Vagina (tissue), 2 donors: ENCODE measurements around the gene KCNE1. TPM values are rescaled to one million over a fixed set of nuclear protein-coding genes. Genes with fewer than 3 reads are reported as not detected.

Experiments
- DNase-seq, 2 donors: peaks; one replicate each; pipeline ENCODE4 v3.0.0-alpha.2; 2017; ENCODE audit errors: extremely low spot score in 2 of 2
- H3K27ac ChIP-seq: fragments of 200-600 bp; sonication (generic); one replicate; pipeline ENCODE4 v1.5.1; 2019
- H3K27me3 ChIP-seq: fragments of 200-600 bp; sonication (generic); one replicate; pipeline ENCODE4 v1.5.1; 2019
- H3K36me3 ChIP-seq, 2 donors: fragments of 200-600 bp; sonication (generic); one replicate each; pipeline ENCODE4 v1.5.1; 2017 to 2019
- H3K4me1 ChIP-seq: fragments of 200-600 bp; sonication (generic); one replicate; pipeline ENCODE4 v1.5.1; 2019
- H3K4me3 ChIP-seq, 2 donors: fragments of 200-600 bp; sonication (generic); 1 replicate in 1 of 2; 2 replicates in 1 of 2; pipeline ENCODE4 v1.5.1; 2016 to 2019
- H3K9me3 ChIP-seq: fragments of 200-600 bp; sonication (generic); one replicate; pipeline ENCODE4 v1.5.1; 2019
- POLR2A ChIP-seq, 2 donors: fragments of 450-650 bp; IDR thresholded peaks; one replicate each; pipeline ENCODE4 v1.6.1; 2017; ENCODE audit warnings: antibody characterized with exemption in 2 of 2, mild to moderate bottlenecking in 2 of 2, moderate library complexity in 2 of 2
- POLR2AphosphoS5 ChIP-seq, 2 donors: sonication (generic); formaldehyde crosslinking; IDR thresholded peaks; one replicate each; pipeline ENCODE4 v1.9.0; 2017; ENCODE audit warnings: antibody characterized with exemption in 2 of 2, mild to moderate bottlenecking in 2 of 2, low read depth in 1 of 2; ENCODE audit not compliant: insufficient read depth in 1 of 2
- intact Hi-C: fragments of 100-400 bp; cut with DNase I; formaldehyde crosslinking; loops from one replicate; pipeline ENCODE4 v1.15.1; 2023
- total RNA-seq: library from RNA; depleted of rRNA; stranded (reverse); fragments of >200 nt; gene quantifications from one replicate; pipeline ENCODE4 v1.2.3, GENCODE V29; 2016
- TF ChIP-seq, protein P1 (sequence below), 3 experiments: fragments of 450-650 bp in 2 of 3; fragments of 200-600 bp in 1 of 3; sonication (generic) in 1 of 3; IDR thresholded peaks; one replicate each; pipeline ENCODE4 v1.5.1; 2017 to 2019; ENCODE audit warnings: antibody characterized with exemption in 3 of 3, mild to moderate bottlenecking in 2 of 3, moderate library complexity in 2 of 3

The KCNE1 gene
- total RNA-seq, 1 donor from 2014 or later = 2.2 TPM

DNA sequence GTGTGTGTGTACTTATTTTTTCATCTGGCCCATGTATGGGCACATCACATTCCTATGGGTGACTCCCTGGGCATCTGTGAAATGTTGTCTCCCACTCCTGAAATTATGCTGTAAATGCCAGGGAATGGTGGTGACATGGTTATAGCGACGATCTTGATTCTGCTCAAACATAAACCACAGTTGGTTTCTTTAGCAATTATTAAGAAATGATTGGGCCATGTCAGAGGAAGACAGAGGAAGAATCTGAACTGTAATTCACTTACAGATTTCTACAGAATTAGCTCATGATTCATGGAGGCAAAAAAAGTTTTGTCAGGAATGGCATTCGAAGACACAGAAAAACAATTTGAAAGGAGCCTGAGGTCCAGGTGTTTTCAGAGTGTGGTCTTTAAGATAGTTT is 25.8 kb upstream of the KCNE1 start:
- Histone ChIP-seq H3K9me3 (no peaks in the 10 kb centered on the region), H3K27me3 (no peaks in the 10 kb centered on the region), H3K4me1 (no peaks in the 10 kb centered on the region), H3K36me3 (no peaks in the 10 kb centered on the region), H3K4me3 (no peak overlapping the region), H3K27ac (no peak overlapping the region)
- intact Hi-C loops = no loop called here
- DNase-seq = no peak
- TF ChIP-seq POLR2AphosphoS5 (IDR thresholded peaks at IDR 0.05; ENCODE audit: insufficient read depth in 1 of 2, low read depth in 1 of 2) (no peak), POLR2A (IDR thresholded peaks at IDR 0.05) (no peak)
- TF ChIP-seq, protein P1, sequence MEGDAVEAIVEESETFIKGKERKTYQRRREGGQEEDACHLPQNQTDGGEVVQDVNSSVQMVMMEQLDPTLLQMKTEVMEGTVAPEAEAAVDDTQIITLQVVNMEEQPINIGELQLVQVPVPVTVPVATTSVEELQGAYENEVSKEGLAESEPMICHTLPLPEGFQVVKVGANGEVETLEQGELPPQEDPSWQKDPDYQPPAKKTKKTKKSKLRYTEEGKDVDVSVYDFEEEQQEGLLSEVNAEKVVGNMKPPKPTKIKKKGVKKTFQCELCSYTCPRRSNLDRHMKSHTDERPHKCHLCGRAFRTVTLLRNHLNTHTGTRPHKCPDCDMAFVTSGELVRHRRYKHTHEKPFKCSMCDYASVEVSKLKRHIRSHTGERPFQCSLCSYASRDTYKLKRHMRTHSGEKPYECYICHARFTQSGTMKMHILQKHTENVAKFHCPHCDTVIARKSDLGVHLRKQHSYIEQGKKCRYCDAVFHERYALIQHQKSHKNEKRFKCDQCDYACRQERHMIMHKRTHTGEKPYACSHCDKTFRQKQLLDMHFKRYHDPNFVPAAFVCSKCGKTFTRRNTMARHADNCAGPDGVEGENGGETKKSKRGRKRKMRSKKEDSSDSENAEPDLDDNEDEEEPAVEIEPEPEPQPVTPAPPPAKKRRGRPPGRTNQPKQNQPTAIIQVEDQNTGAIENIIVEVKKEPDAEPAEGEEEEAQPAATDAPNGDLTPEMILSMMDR (IDR thresholded peaks at IDR 0.05) = no peak

DNA sequence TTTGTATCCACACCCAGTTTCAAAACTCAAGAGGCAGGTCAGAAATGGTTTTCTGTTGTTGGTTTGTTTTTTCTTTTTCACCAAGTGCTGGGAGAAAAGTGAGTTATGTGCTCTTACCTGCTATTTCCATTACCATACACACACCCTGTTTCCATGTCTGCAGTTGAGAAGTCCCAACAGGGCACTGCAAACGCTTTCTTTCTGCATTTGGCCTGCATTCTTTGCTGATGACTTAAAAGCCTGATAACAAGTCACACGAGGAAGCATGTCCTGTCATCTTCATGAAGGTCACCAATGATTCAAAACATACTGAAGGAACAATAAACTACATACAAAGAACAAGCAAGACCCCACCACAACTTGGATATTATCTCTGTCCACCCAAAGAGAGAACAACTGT is 24.8 kb upstream of the KCNE1 start:
- no peak overlapping the region for H3K4me3 ChIP-seq
- no peak overlapping the region for H3K27ac ChIP-seq
- no peak for DNase-seq
- no peaks in the 10 kb centered on the region for H3K9me3 ChIP-seq
- intact Hi-C loops = no loop called here
- no peaks in the 10 kb centered on the region for H3K36me3 ChIP-seq
- H3K27me3 ChIP-seq = no peaks in the 10 kb centered on the region
- no peaks in the 10 kb centered on the region for H3K4me1 ChIP-seq
- TF ChIP-seq POLR2AphosphoS5 (IDR thresholded peaks at IDR 0.05; ENCODE audit: insufficient read depth in 1 of 2, low read depth in 1 of 2) (no peak), POLR2A (IDR thresholded peaks at IDR 0.05) (no peak)
- TF ChIP-seq, protein P1 (IDR thresholded peaks at IDR 0.05) = no peak

DNA sequence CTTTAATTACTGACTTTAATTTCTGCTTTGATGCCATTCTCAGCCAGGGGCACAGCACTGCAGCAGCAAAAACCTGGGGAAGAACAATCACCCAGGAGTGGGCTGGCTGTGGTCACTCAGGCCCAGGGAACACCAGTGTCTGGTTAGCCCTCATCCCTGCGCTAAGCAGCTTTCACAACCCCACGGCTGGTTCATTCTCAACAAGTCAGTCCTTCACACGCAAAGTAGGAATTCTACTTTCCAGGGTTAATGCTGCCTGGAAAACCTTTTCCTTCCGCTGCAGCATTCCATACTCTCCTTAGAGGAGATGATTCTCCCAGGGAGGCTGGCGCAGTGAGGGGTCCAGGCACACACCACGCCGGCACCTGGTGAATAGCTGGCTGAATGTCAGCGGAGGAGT is 24.3 kb upstream of the KCNE1 start:
- Histone ChIP-seq H3K36me3 (no peaks in the 10 kb centered on the region), H3K4me3 (no peak overlapping the region), H3K4me1 (no peaks in the 10 kb centered on the region), H3K27me3 (no peaks in the 10 kb centered on the region), H3K27ac (no peak overlapping the region), H3K9me3 (no peaks in the 10 kb centered on the region)
- no peak for DNase-seq
- intact Hi-C loops = no loop called here
- TF ChIP-seq POLR2AphosphoS5 (IDR thresholded peaks at IDR 0.05; ENCODE audit: insufficient read depth in 1 of 2, low read depth in 1 of 2) = no peak
- TF ChIP-seq POLR2A (IDR thresholded peaks at IDR 0.05) = no peak

DNA sequence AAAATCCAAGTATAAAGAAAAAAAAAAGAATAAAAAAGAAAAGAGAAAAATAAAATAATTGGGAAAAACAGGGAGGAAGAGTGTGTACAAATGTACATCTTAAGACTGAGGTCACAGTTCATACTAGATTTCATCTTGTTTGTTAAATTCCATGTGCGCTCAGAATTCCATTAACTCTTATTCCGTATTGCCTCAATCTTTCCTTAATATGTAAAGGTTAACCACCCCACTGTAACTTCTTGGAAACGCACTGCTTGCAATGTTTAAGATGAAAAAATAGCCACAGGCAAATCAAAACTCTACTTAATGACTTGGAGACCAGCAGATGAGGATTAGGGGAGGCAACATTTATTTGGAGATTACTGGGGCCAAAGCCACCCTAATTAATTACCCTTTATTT is 23.9 kb upstream of the KCNE1 start:
- intact Hi-C loops = no loop called here
- Histone ChIP-seq H3K9me3 (no peaks in the 10 kb centered on the region), H3K4me3 (no peak overlapping the region)

DNA sequence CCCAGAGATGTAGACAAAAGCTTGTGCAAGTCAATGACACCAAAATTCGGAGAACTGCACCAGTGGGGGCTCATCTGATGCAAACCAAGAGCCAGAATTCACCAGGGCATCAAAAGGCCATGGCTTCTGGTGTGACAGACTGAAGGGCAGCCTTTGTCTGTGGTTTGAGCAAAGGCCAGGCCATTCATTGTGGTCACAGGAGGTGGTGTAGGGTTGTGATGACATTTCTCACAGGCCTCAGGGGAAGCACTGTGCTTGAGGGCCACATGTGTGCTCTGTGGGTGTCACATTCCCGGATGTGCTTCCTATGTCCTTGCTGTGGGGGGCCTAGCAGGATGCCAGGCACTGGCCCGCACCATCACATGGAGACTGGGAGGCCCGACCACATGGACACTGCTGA is 22.5 kb upstream of the KCNE1 start:
- no peak overlapping the region for H3K4me3 ChIP-seq
- intact Hi-C loops = no loop called here
- TF ChIP-seq, protein P1 (IDR thresholded peaks at IDR 0.05) = no peak
- TF ChIP-seq POLR2A (IDR thresholded peaks at IDR 0.05) = no peak
- no peak for TF ChIP-seq POLR2AphosphoS5 (IDR thresholded peaks at IDR 0.05; ENCODE audit: insufficient read depth in 1 of 2, low read depth in 1 of 2)
- no peaks in the 10 kb centered on the region for H3K9me3 ChIP-seq
- no peak for DNase-seq
- H3K36me3 ChIP-seq = no peaks in the 10 kb centered on the region
- H3K27me3 ChIP-seq = no peaks in the 10 kb centered on the region
- H3K27ac ChIP-seq = no peak overlapping the region
- H3K4me1 ChIP-seq = no peaks in the 10 kb centered on the region

More for the DNA sequence above, 23.9 kb upstream of the KCNE1 start:
- H3K27me3 ChIP-seq = no peaks in the 10 kb centered on the region
- H3K36me3 ChIP-seq = no peaks in the 10 kb centered on the region
- TF ChIP-seq, protein P1 (IDR thresholded peaks at IDR 0.05) = no peak
- no peak for TF ChIP-seq POLR2AphosphoS5 (IDR thresholded peaks at IDR 0.05; ENCODE audit: insufficient read depth in 1 of 2, low read depth in 1 of 2)
- no peak for TF ChIP-seq POLR2A (IDR thresholded peaks at IDR 0.05)
- no peak for DNase-seq
- no peak overlapping the region for H3K27ac ChIP-seq
- no peaks in the 10 kb centered on the region for H3K4me1 ChIP-seq
